ENCODE data around the gene POLR1F. TPM values are rescaled to one million over a fixed set of nuclear protein-coding genes. Genes with fewer than 3 reads are reported as not detected.

POLR1F gene
- total RNA-seq, 1 experiment from 2014 or later = 22.3 TPM

- TF ChIP-seq RELA (CRISPR knock-in tag; IDR thresholded peaks at IDR 0.05; ENCODE audit: borderline replicate concordance) = no peak
- no peak for TF ChIP-seq USF2 (CRISPR knock-in tag; IDR thresholded peaks at IDR 0.05)
- TF ChIP-seq, protein P1, sequence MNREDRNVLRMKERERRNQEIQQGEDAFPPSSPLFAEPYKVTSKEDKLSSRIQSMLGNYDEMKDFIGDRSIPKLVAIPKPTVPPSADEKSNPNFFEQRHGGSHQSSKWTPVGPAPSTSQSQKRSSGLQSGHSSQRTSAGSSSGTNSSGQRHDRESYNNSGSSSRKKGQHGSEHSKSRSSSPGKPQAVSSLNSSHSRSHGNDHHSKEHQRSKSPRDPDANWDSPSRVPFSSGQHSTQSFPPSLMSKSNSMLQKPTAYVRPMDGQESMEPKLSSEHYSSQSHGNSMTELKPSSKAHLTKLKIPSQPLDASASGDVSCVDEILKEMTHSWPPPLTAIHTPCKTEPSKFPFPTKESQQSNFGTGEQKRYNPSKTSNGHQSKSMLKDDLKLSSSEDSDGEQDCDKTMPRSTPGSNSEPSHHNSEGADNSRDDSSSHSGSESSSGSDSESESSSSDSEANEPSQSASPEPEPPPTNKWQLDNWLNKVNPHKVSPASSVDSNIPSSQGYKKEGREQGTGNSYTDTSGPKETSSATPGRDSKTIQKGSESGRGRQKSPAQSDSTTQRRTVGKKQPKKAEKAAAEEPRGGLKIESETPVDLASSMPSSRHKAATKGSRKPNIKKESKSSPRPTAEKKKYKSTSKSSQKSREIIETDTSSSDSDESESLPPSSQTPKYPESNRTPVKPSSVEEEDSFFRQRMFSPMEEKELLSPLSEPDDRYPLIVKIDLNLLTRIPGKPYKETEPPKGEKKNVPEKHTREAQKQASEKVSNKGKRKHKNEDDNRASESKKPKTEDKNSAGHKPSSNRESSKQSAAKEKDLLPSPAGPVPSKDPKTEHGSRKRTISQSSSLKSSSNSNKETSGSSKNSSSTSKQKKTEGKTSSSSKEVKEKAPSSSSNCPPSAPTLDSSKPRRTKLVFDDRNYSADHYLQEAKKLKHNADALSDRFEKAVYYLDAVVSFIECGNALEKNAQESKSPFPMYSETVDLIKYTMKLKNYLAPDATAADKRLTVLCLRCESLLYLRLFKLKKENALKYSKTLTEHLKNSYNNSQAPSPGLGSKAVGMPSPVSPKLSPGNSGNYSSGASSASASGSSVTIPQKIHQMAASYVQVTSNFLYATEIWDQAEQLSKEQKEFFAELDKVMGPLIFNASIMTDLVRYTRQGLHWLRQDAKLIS (CRISPR knock-in tag; IDR thresholded peaks at IDR 0.05; ENCODE audit: borderline replicate concordance) = no peak
- no peak for TF ChIP-seq TP53 (CRISPR knock-in tag; IDR thresholded peaks at IDR 0.05)
- no peak for TF ChIP-seq CBFB (CRISPR knock-in tag; IDR thresholded peaks at IDR 0.05; ENCODE audit: low read depth)
- TF ChIP-seq NR1H2 (CRISPR knock-in tag; IDR thresholded peaks at IDR 0.05) = no peak
- TF ChIP-seq KAT7 (CRISPR knock-in tag; IDR thresholded peaks at IDR 0.05; ENCODE audit: borderline replicate concordance) = no peak
- TF ChIP-seq, protein P2, sequence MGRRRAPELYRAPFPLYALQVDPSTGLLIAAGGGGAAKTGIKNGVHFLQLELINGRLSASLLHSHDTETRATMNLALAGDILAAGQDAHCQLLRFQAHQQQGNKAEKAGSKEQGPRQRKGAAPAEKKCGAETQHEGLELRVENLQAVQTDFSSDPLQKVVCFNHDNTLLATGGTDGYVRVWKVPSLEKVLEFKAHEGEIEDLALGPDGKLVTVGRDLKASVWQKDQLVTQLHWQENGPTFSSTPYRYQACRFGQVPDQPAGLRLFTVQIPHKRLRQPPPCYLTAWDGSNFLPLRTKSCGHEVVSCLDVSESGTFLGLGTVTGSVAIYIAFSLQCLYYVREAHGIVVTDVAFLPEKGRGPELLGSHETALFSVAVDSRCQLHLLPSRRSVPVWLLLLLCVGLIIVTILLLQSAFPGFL (CRISPR knock-in tag; IDR thresholded peaks at IDR 0.05; ENCODE audit: borderline replicate concordance) = no peak
- TF ChIP-seq ESRRA (CRISPR knock-in tag; IDR thresholded peaks at IDR 0.05; ENCODE audit: borderline replicate concordance) = no peak
- TF ChIP-seq ZNF671 (CRISPR knock-in tag; IDR thresholded peaks at IDR 0.05) = no peak
- no peak for TF ChIP-seq IRF2 (CRISPR knock-in tag; IDR thresholded peaks at IDR 0.05; ENCODE audit: borderline replicate concordance, low read depth)
- no peak for TF ChIP-seq JUN (CRISPR knock-in tag; IDR thresholded peaks at IDR 0.05)
- TF ChIP-seq, protein P3, sequence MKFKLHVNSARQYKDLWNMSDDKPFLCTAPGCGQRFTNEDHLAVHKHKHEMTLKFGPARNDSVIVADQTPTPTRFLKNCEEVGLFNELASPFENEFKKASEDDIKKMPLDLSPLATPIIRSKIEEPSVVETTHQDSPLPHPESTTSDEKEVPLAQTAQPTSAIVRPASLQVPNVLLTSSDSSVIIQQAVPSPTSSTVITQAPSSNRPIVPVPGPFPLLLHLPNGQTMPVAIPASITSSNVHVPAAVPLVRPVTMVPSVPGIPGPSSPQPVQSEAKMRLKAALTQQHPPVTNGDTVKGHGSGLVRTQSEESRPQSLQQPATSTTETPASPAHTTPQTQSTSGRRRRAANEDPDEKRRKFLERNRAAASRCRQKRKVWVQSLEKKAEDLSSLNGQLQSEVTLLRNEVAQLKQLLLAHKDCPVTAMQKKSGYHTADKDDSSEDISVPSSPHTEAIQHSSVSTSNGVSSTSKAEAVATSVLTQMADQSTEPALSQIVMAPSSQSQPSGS (CRISPR knock-in tag; IDR thresholded peaks at IDR 0.05; ENCODE audit: borderline replicate concordance, low read depth) = no peak
- TF ChIP-seq, protein P4, sequence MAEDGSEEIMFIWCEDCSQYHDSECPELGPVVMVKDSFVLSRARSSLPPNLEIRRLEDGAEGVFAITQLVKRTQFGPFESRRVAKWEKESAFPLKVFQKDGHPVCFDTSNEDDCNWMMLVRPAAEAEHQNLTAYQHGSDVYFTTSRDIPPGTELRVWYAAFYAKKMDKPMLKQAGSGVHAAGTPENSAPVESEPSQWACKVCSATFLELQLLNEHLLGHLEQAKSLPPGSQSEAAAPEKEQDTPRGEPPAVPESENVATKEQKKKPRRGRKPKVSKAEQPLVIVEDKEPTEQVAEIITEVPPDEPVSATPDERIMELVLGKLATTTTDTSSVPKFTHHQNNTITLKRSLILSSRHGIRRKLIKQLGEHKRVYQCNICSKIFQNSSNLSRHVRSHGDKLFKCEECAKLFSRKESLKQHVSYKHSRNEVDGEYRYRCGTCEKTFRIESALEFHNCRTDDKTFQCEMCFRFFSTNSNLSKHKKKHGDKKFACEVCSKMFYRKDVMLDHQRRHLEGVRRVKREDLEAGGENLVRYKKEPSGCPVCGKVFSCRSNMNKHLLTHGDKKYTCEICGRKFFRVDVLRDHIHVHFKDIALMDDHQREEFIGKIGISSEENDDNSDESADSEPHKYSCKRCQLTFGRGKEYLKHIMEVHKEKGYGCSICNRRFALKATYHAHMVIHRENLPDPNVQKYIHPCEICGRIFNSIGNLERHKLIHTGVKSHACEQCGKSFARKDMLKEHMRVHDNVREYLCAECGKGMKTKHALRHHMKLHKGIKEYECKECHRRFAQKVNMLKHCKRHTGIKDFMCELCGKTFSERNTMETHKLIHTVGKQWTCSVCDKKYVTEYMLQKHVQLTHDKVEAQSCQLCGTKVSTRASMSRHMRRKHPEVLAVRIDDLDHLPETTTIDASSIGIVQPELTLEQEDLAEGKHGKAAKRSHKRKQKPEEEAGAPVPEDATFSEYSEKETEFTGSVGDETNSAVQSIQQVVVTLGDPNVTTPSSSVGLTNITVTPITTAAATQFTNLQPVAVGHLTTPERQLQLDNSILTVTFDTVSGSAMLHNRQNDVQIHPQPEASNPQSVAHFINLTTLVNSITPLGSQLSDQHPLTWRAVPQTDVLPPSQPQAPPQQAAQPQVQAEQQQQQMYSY (CRISPR knock-in tag; IDR thresholded peaks at IDR 0.05) = no peak
- no peak for TF ChIP-seq IRF1 (CRISPR knock-in tag; IDR thresholded peaks at IDR 0.05)
- TF ChIP-seq MXD4 (CRISPR knock-in tag; IDR thresholded peaks at IDR 0.05; ENCODE audit: borderline replicate concordance) = no peak
- TF ChIP-seq ZNF281 (CRISPR knock-in tag; IDR thresholded peaks at IDR 0.05) = no peak
- POLR2A ChIA-PET = no interaction called here
- no peaks in the 10 kb centered on the region for H3K27me3 Mint-ChIP-seq (ENCODE audit: low read depth)
- H3K4me1 Mint-ChIP-seq = peaks cover 13% of the 10 kb centered on the region
- H3K27ac Mint-ChIP-seq = no peak overlapping the region
- DNase-seq (ENCODE audit: low spot score) (no peak), ATAC-seq (no peak)
- CTCF ChIA-PET = interaction anchor here (0.5 to 0.9 kb wide), 2 partner anchors 12 to 209 kb away, joined by 3 read pairs; no protein-coding TSS in a partner anchor
- no peak overlapping the region for H3K4me3 Mint-ChIP-seq
- H3K9me3 Mint-ChIP-seq = no peaks in the 10 kb centered on the region
- peaks cover 19% of the 10 kb centered on the region for H3K36me3 Mint-ChIP-seq
Observed at GRCh38 chr7:19701471-19701870, 7.4 kb downstream of the POLR1F start.

All from WTC11 (cell line).